Ishikawa (cell line): ENCODE data around the gene FAHD1.

Experiments used
- CEBPB ChIP-seq: IDR thresholded peaks from 2 replicates; pipeline ENCODE4 v1.6.1; 2012
- CREB1 ChIP-seq: IDR thresholded peaks from 2 replicates; pipeline ENCODE4 v1.6.1; 2012; ENCODE audit warnings: low read depth
- EGR1 ChIP-seq: IDR thresholded peaks from 2 replicates; pipeline ENCODE4 v1.6.1; 2012
- EP300 ChIP-seq: IDR thresholded peaks from 2 replicates; pipeline ENCODE4 v1.6.1; 2012; ENCODE audit warnings: borderline replicate concordance
- FOXM1 ChIP-seq: IDR thresholded peaks from 2 replicates; pipeline ENCODE4 v1.6.1; 2012; ENCODE audit warnings: low read depth, borderline replicate concordance
- MAX ChIP-seq: IDR thresholded peaks from 2 replicates; pipeline ENCODE4 v1.6.1; 2012
- NFIC ChIP-seq: IDR thresholded peaks from 2 replicates; pipeline ENCODE4 v1.6.1; 2012
- RAD21 ChIP-seq: IDR thresholded peaks from 2 replicates; pipeline ENCODE4 v1.6.1; 2012; ENCODE audit warnings: low read depth
- TAF1 ChIP-seq: IDR thresholded peaks from 2 replicates; pipeline ENCODE4 v1.6.1; 2012; ENCODE audit warnings: low read depth, mild to moderate bottlenecking
- TCF12 ChIP-seq: IDR thresholded peaks from 2 replicates; pipeline ENCODE4 v1.6.1; 2012; ENCODE audit warnings: low read depth
- TEAD4 ChIP-seq: IDR thresholded peaks from 2 replicates; pipeline ENCODE4 v1.6.1; 2012
- YY1 ChIP-seq: IDR thresholded peaks from 2 replicates; pipeline ENCODE4 v1.6.1; 2012; ENCODE audit warnings: low read depth
- ZBTB7A ChIP-seq: IDR thresholded peaks from 2 replicates; pipeline ENCODE4 v1.6.1; 2012; ENCODE audit warnings: low read depth
- TF ChIP-seq, protein P1 (sequence below): IDR thresholded peaks from 2 replicates; pipeline ENCODE4 v1.6.1; 2012
- TF ChIP-seq, protein P2 (sequence below): IDR thresholded peaks from 2 replicates; pipeline ENCODE4 v1.6.1; 2012; ENCODE audit warnings: low read depth, mild to moderate bottlenecking

The FAHD1 gene

DNA sequence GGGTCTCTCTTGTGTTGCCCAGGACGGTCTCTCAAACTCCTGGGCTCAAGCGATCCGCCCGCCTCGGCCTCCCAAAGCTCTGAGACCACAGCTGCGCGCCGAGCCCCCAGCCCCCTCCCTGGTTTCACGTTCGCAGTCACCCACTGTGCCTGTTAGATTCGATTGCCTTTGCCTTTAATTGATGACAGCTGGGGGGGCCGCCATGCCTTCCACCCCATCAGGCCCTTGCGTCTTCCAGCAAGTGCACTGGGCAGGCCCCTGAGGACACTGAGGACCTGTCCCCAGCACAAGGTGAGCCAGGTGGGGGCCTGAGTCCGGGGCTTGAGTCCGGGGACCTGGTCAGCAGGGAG, 36.8 kb upstream of the FAHD1 start:
- TF ChIP-seq MAX (no peak), CEBPB (no peak), EP300 (no peak), RAD21 (no peak), FOXM1 (no peak), TEAD4 (no peak), ZBTB7A (no peak), NFIC (no peak)
- TF ChIP-seq, protein P1, sequence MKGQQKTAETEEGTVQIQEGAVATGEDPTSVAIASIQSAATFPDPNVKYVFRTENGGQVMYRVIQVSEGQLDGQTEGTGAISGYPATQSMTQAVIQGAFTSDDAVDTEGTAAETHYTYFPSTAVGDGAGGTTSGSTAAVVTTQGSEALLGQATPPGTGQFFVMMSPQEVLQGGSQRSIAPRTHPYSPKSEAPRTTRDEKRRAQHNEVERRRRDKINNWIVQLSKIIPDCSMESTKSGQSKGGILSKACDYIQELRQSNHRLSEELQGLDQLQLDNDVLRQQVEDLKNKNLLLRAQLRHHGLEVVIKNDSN: no peak
- TF ChIP-seq, protein P2, sequence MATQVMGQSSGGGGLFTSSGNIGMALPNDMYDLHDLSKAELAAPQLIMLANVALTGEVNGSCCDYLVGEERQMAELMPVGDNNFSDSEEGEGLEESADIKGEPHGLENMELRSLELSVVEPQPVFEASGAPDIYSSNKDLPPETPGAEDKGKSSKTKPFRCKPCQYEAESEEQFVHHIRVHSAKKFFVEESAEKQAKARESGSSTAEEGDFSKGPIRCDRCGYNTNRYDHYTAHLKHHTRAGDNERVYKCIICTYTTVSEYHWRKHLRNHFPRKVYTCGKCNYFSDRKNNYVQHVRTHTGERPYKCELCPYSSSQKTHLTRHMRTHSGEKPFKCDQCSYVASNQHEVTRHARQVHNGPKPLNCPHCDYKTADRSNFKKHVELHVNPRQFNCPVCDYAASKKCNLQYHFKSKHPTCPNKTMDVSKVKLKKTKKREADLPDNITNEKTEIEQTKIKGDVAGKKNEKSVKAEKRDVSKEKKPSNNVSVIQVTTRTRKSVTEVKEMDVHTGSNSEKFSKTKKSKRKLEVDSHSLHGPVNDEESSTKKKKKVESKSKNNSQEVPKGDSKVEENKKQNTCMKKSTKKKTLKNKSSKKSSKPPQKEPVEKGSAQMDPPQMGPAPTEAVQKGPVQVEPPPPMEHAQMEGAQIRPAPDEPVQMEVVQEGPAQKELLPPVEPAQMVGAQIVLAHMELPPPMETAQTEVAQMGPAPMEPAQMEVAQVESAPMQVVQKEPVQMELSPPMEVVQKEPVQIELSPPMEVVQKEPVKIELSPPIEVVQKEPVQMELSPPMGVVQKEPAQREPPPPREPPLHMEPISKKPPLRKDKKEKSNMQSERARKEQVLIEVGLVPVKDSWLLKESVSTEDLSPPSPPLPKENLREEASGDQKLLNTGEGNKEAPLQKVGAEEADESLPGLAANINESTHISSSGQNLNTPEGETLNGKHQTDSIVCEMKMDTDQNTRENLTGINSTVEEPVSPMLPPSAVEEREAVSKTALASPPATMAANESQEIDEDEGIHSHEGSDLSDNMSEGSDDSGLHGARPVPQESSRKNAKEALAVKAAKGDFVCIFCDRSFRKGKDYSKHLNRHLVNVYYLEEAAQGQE: no peak

GRCh38 chr16:1790611-1791255, 36.3 kb upstream of the FAHD1 start:
- TF ChIP-seq FOXM1: no peak
- TF ChIP-seq EP300: no peak
- TF ChIP-seq, protein P1: no peak
- TF ChIP-seq CREB1: no peak
- no peak for TF ChIP-seq TAF1
- no peak for TF ChIP-seq ZBTB7A
- TF ChIP-seq, protein P2: no peak
- no peak for TF ChIP-seq MAX
- no peak for TF ChIP-seq TCF12
- no peak for TF ChIP-seq NFIC

- TF ChIP-seq EGR1 (no peak), TAF1 (no peak), CEBPB (no peak), TCF12 (no peak), NFIC (no peak), ZBTB7A (no peak), EP300 (no peak), MAX (no peak), YY1 (no peak), RAD21 (no peak), TEAD4 (no peak), FOXM1 (no peak), CREB1 (no peak)
- TF ChIP-seq, protein P2: no peak
- TF ChIP-seq, protein P1: no peak
Measured at GRCh38 chr16:1791256-1791942, 35.6 kb upstream of the FAHD1 start.
